ENCODE data around the gene RGS6. TPM values are rescaled to one million over a fixed set of nuclear protein-coding genes. Genes with fewer than 3 reads are reported as not detected.

RGS6 gene
- total RNA-seq, 1 donor from 2014 or later = 1.6 TPM

DNA sequence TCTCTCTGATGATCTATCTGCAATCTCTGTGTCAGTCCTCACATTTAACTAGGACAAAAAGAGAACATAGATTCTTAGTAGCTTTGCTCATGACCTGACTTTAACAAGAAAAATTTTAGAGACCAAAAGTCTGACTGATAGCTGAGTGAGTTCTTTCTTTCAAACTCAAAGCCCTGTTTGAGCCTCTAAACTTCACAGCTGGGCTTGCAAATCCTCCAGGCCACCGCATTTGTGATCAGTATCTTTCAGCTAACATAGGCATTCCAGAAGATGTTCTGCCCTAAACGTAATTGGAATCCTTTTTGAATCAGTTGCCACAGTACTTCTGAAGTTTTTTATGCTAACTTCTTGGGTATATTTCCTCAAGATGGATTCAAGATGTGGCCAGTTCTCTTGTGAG, 502.6 kb downstream of the RGS6 start:
- no peak for TF ChIP-seq CTCF (conservative IDR thresholded peaks at IDR 0.05)
- no peak for DNase-seq (ENCODE audit: extremely low spot score, unreplicated experiment)
- Mint-ChIP-seq H3K4me3 (no peak overlapping the region), H3K4me1 (ENCODE audit: unreplicated experiment) (peaks cover 7% of the 10 kb centered on the region), H3K27me3 (peaks cover 18% of the 10 kb centered on the region), H3K27ac (no peak overlapping the region), H3K36me3 (no peaks in the 10 kb centered on the region), H3K9me3 (no peaks in the 10 kb centered on the region)

- H3K27ac Mint-ChIP-seq = no peak overlapping the region
- H3K27me3 Mint-ChIP-seq = peaks cover 19% of the 10 kb centered on the region
- no peak for DNase-seq (ENCODE audit: extremely low spot score, unreplicated experiment)
These were observed 507.5 kb downstream of the RGS6 start for GRCh38 chr14:72439707-72440106.

GRCh38 chr14:72443256-72443655, 511.0 kb downstream of the RGS6 start:
- no peaks in the 10 kb centered on the region for H3K4me1 Mint-ChIP-seq (ENCODE audit: unreplicated experiment)
- H3K36me3 Mint-ChIP-seq = no peaks in the 10 kb centered on the region
- H3K27ac Mint-ChIP-seq = no peak overlapping the region
- no peak for TF ChIP-seq CTCF (conservative IDR thresholded peaks at IDR 0.05)
- no peaks in the 10 kb centered on the region for H3K9me3 Mint-ChIP-seq
- no peak overlapping the region for H3K4me3 Mint-ChIP-seq
- H3K27me3 Mint-ChIP-seq = peaks cover 20% of the 10 kb centered on the region
- DNase-seq (ENCODE audit: extremely low spot score, unreplicated experiment) = no peak

More at GRCh38 chr14:72439707-72440106, 507.5 kb downstream of the RGS6 start:
- no peaks in the 10 kb centered on the region for H3K36me3 Mint-ChIP-seq
- peaks cover 4% of the 10 kb centered on the region for H3K4me1 Mint-ChIP-seq (ENCODE audit: unreplicated experiment)
- no peak overlapping the region for H3K4me3 Mint-ChIP-seq
- TF ChIP-seq CTCF (conservative IDR thresholded peaks at IDR 0.05) = no peak
- H3K9me3 Mint-ChIP-seq = no peaks in the 10 kb centered on the region

DNA sequence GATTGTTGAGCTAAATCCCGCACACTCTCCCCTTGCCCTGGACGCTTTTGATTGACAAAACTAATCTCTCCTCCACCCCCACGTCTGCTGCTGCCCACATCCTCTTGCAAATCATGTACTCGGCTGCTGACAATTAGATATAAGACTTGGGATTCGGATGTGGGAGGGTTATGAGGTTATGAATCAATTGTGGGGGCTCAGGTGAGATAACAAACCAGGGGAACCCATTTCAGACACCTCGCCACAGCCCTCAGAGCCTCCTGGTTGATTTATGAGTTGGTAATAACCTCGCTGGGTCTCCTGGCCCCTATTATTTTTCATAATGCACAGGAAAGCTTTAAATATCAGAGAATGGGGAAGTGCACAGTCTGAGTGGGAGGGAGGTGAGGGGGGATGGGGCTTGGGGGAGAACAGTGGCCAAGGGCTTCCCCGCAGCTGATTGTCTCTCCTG, 511.8 kb downstream of the RGS6 start:
- Mint-ChIP-seq H3K4me3 (no peak overlapping the region), H3K4me1 (ENCODE audit: unreplicated experiment) (peaks cover 2% of the 10 kb centered on the region), H3K27me3 (peaks cover 15% of the 10 kb centered on the region), H3K27ac (no peak overlapping the region), H3K36me3 (no peaks in the 10 kb centered on the region), H3K9me3 (no peaks in the 10 kb centered on the region)
- TF ChIP-seq CTCF (conservative IDR thresholded peaks at IDR 0.05) = no peak
- DNase-seq (ENCODE audit: extremely low spot score, unreplicated experiment) = no peak

- Mint-ChIP-seq H3K4me1 (ENCODE audit: unreplicated experiment) (peaks cover 7% of the 10 kb centered on the region), H3K27ac (no peak overlapping the region), H3K27me3 (peaks cover 17% of the 10 kb centered on the region), H3K9me3 (no peaks in the 10 kb centered on the region), H3K4me3 (no peak overlapping the region), H3K36me3 (no peaks in the 10 kb centered on the region)
- no peak for DNase-seq (ENCODE audit: extremely low spot score, unreplicated experiment)
- no peak for TF ChIP-seq CTCF (conservative IDR thresholded peaks at IDR 0.05)
These were observed 512.5 kb downstream of the RGS6 start for GRCh38 chr14:72444701-72445100.

DNA sequence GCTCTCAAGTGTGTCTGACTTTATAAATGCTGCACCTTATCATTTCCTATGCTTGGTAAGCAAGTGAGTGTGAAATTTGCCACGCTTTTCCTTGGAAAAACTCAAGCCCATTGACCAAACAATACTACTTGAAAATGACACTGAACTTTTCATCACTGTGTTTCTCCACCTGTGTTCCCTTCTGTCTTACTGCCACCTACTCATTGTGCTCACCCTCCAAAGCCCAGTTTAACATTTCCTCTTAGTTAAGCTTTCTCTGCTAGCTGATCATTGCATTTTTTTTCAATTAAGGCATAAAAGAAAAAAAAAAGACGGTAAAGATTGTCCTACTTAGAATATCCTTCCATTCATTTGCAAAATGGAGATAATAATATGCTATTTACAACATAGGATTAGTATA, 516.0 kb downstream of the RGS6 start:
- Mint-ChIP-seq H3K27me3 (peaks cover 17% of the 10 kb centered on the region), H3K27ac (no peak overlapping the region), H3K9me3 (peaks cover 4% of the 10 kb centered on the region), H3K4me3 (no peak overlapping the region), H3K36me3 (peaks cover 3% of the 10 kb centered on the region), H3K4me1 (ENCODE audit: unreplicated experiment) (peaks cover 33% of the 10 kb centered on the region)
- no peak for TF ChIP-seq CTCF (conservative IDR thresholded peaks at IDR 0.05)
- no peak for DNase-seq (ENCODE audit: extremely low spot score, unreplicated experiment)
